ENCODE results near the gene SLC25A25.

DNA sequence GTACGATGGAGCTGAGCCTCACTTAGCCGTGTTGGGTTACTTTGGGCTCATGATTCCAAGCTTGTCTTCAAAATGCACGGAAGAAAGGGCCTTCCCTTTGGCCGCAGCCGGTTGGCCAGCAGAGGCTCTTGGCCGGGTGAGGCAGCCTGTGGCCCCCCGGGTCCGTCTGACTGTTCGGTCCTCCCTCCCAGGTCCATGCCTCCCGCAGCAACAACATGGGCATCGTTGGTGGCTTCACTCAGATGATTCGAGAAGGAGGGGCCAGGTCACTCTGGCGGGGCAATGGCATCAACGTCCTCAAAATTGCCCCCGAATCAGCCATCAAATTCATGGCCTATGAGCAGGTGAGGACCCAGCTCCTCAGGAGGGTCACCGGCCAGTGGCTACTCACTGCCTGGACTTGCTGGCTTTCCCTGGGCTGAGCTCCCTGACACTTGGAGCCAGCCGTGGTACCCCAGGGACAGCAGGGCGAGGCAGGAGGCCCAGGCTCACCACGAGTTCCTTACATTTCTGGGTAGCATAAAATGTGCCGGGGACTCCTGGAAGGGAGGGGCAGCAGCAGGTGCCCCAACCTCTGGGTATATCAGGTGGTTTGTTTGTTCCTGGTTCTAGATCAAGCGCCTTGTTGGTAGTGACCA is 37.6 kb downstream of the SLC25A25 start:
- TF ChIP-seq POLR2AphosphoS5 (IDR thresholded peaks at IDR 0.05; ENCODE audit: low read depth, low read length): no peak
- TF ChIP-seq, protein P1, sequence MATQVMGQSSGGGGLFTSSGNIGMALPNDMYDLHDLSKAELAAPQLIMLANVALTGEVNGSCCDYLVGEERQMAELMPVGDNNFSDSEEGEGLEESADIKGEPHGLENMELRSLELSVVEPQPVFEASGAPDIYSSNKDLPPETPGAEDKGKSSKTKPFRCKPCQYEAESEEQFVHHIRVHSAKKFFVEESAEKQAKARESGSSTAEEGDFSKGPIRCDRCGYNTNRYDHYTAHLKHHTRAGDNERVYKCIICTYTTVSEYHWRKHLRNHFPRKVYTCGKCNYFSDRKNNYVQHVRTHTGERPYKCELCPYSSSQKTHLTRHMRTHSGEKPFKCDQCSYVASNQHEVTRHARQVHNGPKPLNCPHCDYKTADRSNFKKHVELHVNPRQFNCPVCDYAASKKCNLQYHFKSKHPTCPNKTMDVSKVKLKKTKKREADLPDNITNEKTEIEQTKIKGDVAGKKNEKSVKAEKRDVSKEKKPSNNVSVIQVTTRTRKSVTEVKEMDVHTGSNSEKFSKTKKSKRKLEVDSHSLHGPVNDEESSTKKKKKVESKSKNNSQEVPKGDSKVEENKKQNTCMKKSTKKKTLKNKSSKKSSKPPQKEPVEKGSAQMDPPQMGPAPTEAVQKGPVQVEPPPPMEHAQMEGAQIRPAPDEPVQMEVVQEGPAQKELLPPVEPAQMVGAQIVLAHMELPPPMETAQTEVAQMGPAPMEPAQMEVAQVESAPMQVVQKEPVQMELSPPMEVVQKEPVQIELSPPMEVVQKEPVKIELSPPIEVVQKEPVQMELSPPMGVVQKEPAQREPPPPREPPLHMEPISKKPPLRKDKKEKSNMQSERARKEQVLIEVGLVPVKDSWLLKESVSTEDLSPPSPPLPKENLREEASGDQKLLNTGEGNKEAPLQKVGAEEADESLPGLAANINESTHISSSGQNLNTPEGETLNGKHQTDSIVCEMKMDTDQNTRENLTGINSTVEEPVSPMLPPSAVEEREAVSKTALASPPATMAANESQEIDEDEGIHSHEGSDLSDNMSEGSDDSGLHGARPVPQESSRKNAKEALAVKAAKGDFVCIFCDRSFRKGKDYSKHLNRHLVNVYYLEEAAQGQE (IDR thresholded peaks at IDR 0.05; ENCODE audit: insufficient read depth in 1 of 2, low read depth in 2 of 2, low read length in 1 of 2): no peak
